NOMO-1 (cell line): ENCODE results near the gene CD93.

Experiments
- DNase-seq, 2 experiments: peaks; one replicate each; lab custom pipeline; 2025; ENCODE audit not compliant: unreplicated experiment in 2 of 2; lab: John Stamatoyannopoulos, UW

CD93 gene

GRCh38 chr20:23086056-23086566 is at the start of gene CD93:
CD93 (minus strand) TSS chr20:23086324; CDS start chr20:23086192, 132 bp downstream.
- peak; percentile 42 to 43 for DNase-seq

GRCh38 chr20:23133560-23133998 is 47.5 kb upstream of the CD93 start:
- DNase-seq, result no peak

- no peak for DNase-seq
Measured at GRCh38 chr20:23132930-23133559, 46.9 kb upstream of the CD93 start.

GRCh38 chr20:23132293-23132929 is 46.3 kb upstream of the CD93 start:
- DNase-seq, result peak; percentile 29 to 44

- no peak for DNase-seq
Measured at GRCh38 chr20:23131766-23132165, 45.6 kb upstream of the CD93 start.

GRCh38 chr20:23130622-23131140 is 44.6 kb upstream of the CD93 start:
- no peak for DNase-seq

- no peak for DNase-seq
Measured at GRCh38 chr20:23129891-23130621, 43.9 kb upstream of the CD93 start.

- DNase-seq, result no peak
Measured at GRCh38 chr20:23129266-23129665, 43.1 kb upstream of the CD93 start.

- no peak for DNase-seq
Measured at GRCh38 chr20:23128461-23129125, 42.5 kb upstream of the CD93 start.

GRCh38 chr20:23127506-23128279 is 41.6 kb upstream of the CD93 start:
- DNase-seq, result no peak

- DNase-seq, result peak; percentile 48 to 60
Measured at GRCh38 chr20:23126281-23127061, 40.3 kb upstream of the CD93 start.

- peak; percentile 98 for DNase-seq
Measured at GRCh38 chr20:23125625-23126191, 39.6 kb upstream of the CD93 start.

GRCh38 chr20:23125159-23125558 is 39.0 kb upstream of the CD93 start:
- DNase-seq, result no peak

GRCh38 chr20:23123886-23124285 is 37.8 kb upstream of the CD93 start:
- no peak for DNase-seq

GRCh38 chr20:23122796-23123655 is 36.9 kb upstream of the CD93 start:
- peak; percentile 57 to 63 for DNase-seq

GRCh38 chr20:23122321-23122720 is 36.2 kb upstream of the CD93 start:
- no peak for DNase-seq

- no peak for DNase-seq
Measured at GRCh38 chr20:23121751-23122320, 35.7 kb upstream of the CD93 start.
